GM19328 (cell line): Measurements from ENCODE around the gene ZNF337.
"Not testable (repeated sequence)": the region's sequence is repeated elsewhere in the genome, so short reads cannot be mapped to it uniquely, and the experiment has no call there.

ENCODE experiments used
- ATAC-seq: cut with Tn5 transposase; IDR thresholded peaks from one replicate; pipeline ENCODE4 v1.9.1; 2021; ENCODE audit warnings: mild to moderate bottlenecking, moderate library complexity; ENCODE audit not compliant: unreplicated experiment

ZNF337 gene

DNA sequence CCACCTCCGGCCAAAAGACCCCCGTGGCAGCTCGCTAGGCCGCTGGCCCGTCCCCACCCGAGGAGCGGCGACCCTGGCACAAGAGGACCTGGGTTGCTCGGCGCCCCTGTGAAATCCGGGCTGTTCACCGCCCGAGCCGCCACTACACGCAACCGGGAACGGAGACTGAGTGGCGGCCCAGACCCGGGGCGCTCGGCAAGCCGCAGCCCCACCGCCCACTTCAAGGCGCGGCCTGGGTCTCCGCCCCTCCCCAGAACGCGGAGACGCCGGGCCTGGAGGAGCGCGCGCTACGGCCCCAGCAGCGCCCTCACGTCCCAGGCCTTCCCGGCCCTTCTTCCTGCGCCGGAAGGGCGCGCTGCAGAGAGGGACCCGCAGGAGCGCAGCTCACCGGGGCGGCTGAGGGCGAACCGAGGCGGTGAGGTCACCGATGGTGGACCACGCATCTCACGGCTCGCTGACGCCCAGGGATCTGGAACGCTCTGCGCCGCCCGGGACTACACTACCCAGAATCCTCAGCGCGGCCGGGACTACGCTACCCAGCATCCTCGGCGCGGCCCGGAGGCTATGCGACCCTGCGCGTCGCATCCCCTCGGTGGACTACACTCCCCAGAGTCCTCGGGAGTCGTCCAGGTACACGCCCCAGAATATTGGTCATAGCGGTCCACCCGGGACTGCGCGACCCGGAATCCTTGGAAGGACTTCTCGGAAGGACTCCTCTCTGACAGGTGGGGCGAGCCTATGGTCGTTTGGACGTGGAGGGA is at the start of gene ZNF337:
Gene ZNF337 (minus strand): TSS at position 483 of the 761 bp plus-strand sequence. CDS start 10,436 bp downstream, outside the sequence.
- peak; percentile 96 for ATAC-seq

DNA sequence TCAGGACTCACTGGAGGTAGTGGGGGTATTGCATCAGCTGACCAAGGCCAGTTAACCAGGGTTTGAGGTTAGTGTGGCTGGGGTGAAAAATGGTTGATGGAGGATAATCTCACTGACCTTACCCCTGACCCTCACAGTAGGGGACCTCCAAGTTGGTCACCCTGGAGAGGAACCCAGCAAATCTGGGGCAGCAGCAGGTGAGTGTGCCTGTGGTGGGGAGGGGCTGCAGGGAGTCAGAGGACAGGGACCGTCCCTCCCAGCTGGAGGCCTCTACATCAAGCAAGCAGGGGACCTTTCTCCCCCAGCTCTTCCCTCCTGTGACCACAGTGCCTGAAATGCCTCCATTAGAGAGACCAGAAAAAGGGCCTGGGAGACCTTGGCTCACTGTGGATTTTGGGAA is 49.1 kb upstream of the ZNF337 start:
- no peak for ATAC-seq

DNA sequence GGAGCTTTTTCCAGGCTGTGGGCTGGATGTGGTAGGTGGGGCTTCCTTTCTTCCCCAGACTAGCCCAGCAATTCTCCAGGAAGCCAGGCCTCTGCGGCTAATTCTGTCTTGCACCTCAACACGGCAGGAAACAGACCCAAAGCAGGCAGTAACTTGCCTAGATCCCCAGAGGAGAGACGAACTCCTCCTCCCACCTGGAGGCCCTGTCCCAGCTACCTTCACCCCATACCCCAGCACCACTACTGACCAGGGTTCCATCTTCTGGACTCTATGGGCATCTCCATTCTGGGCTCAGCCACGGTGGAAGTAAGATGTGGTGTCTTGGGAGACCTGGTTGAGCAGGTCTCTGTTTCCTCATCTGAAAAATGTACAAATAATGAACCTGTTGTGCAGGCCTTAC is 48.4 kb upstream of the ZNF337 start:
- ATAC-seq, result no peak

DNA sequence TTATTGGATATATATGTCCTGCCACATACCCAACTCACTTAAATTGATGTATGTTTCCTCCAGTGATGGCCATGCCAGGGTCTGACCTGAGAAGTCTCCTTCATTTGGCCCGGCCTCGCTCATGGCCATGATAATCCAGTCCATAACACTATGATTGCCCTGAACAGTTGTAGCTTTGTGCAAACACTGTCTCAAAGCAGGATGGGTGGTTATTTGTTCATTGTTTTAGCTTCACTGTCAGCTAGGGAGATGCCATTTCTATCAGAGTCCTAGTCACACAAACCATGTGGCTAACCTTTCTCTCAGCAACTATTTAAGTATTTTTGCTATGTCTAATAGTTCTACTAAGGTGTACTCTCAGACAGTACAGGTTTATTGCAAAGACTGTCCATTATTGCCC is 47.6 kb upstream of the ZNF337 start:
- ATAC-seq, result no peak

DNA sequence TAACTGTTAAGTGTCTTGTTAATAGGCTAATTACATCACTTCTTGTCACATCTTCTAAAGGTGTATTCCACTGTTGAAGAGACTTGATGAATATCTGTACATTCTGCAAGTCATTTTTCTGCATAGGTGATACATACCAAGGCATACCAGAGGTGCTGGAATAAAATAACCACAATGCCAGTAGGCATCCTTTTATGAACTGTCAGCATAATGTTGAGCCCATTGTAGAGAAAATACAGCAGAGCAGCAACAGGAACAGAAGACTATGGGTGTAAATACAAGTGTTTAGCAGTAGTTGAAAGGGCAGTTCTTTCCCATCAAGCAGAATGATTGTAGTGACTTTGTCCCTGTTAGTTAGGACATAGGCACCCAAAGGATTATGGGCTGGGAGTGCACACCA is 44.4 kb upstream of the ZNF337 start:
- no peak for ATAC-seq

- ATAC-seq, result no peak
These were observed 43.1 kb upstream of the ZNF337 start for GRCh38 chr20:25739615-25740320.

DNA sequence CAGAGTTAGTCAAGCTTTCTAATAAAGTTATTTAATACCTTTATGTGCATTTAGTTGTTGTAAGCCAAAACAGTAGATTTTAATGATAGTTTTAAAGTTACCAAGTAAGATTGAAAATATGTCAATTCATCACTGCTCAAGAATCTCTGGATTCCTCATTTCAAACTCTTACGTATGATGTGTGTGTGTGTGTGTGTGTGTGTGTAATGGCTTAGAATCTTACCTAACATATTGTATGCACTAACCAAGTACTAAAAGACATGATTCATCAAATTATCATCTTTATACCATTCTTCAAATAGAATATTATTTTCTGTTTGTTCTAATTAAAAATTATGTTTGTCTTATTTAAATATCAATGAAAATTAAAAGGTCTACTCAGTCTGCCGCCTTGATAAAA is 41.5 kb upstream of the ZNF337 start:
- no peak for ATAC-seq

- no peak for ATAC-seq
These were observed 37.2 kb upstream of the ZNF337 start for GRCh38 chr20:25733903-25734302.

DNA sequence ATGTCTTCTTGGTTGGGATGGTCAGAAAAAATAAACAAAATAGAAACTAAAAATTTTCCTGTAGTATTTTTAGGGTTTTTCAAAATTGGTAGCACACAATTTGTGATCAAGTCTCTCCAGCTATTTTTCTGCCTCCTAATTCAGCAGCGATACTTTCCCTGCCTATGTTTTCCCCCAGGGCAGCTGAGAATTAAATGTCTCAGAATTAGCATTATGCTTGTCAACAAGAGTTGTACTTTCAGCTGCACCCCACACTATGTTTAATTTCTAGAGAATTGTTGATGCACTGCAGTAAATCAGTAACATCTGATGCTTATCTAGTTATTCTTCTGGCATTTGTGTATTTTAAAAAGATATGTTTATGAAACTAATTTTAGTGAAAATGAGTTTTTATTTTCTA is 34.2 kb upstream of the ZNF337 start:
- ATAC-seq, result no peak

DNA sequence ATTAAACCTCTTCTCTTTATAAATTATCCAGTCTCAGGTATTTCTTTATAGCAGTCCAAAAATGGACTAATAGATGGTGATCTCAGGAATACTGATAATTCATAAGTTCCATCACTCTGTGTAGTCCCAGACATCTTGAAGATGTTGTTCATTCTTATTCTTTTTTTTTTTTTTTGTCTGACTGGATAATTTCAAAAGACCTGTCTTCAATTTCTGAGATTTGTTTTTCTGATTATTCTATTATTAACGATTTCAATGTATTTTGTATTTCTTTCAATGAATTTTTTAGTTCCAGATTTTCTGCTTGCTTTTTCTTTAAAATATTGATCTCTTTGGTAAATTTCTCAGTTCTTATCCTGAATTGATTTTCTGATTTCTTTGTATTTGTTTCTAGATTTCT is 29.7 kb upstream of the ZNF337 start:
- no peak for ATAC-seq

DNA sequence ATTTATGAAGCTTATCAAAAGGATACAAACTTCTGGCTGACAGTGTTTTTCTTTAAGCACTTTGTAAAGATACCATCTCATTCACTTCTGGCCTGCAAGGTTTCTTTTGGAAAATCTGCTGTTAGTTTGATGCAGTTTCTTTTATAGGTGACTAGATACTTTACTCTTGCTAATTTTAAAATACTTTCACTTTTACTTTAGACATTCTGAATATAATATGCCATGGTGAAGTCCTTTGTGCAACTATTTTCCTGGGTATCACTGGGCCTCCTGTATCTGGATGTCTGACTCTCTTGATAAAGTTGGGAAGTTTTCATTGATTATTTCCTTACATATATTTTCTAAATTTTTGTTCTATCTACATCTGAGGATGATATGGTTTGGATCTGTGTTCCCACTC is 29.0 kb upstream of the ZNF337 start:
- no peak for ATAC-seq

- ATAC-seq, result no peak
These were observed 27.3 kb upstream of the ZNF337 start for GRCh38 chr20:25723975-25724374.

- no peak for ATAC-seq
These were observed 23.6 kb upstream of the ZNF337 start for GRCh38 chr20:25720285-25720684.

DNA sequence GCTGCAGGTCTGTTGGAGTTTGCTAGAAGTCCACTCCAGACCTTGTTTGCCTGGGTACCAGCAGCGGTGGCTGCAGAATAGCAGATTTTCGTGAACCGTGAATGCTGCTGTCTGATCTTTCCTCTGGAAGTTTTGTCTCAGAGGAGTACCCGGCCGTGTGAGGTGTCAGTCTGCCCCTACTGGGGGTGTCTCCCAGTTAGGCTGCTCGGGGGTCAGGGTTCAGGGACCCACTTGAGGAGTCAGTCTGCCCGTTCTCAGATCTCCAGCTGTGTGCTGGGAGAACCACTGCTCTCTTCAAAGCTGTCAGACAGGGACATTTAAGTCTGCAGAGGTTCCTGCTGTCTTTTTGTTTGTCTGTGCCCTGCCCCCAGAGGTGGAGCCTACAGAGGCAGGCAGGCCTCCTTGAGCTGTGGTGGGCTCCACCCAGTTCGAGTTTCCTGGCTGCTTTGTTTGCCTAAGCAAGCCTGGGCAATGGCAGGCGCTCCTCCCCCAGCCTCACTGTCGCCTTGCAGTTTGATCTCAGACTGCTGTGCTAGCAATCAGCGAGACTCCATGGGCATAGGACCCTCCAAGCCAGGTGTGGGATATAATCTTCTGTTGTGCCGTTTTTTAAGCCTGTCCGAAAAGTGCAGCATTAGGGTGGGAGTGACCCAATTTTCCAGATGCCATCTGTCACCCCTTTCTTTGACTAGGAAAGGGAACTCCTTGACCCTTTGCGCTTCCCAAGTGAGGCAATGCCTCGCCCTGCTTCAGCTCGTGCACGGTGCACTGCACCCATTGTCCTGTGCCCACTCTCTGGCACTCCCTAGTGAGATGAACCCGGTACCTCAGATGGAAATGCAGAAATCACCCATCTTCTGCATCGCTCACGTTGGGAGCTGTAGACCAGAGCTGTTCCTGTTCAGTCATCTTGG is 22.5 kb upstream of the ZNF337 start:
- not testable (repeated sequence) for ATAC-seq

DNA sequence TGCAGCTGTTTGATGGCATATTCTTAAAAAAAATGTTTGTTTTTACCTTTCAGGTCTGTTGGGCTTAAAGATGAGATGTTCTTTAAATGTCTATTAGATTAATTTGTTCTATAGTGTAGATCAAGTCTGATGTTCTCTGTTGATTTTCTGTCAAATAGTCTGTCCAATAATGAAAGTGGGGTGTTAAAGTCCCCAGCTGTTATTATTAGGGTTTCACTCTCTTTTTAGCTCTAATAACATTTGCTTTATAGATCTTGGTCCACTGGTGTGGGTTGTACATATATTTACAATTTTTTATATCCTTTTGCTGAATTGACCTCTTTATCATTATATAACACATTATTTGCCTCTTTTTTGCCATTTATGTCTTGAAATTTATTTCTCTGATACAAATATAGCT is 11.0 kb upstream of the ZNF337 start:
- ATAC-seq, result no peak

GRCh38 chr20:25706793-25707192 is 10.1 kb upstream of the ZNF337 start:
- ATAC-seq, result no peak

DNA sequence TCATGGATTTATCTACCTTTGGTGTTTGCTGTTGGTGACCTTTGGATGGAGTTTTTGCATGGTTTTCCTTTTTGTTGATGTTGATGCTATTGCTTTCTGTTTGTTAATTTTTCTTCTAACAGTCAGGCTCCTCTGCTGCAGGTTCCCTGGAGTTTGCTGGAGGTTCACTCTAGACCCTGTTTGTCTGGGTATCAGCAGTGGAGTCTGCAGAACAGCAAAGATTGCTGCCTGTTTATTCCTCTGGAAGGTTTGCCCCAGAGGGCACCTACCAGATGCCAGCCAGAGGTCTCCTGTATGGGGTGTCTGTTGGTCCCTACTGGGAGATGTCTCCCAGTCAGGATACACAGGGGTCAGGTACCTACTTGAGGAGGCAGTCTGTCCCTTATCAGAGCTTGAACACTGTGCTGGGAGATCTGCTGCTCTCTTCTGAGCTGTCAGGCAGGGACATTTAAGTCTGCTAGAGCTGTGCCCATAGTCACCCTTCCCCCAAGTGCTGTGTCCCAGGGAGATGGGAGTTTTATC is 9.2 kb upstream of the ZNF337 start:
- ATAC-seq, result no peak

DNA sequence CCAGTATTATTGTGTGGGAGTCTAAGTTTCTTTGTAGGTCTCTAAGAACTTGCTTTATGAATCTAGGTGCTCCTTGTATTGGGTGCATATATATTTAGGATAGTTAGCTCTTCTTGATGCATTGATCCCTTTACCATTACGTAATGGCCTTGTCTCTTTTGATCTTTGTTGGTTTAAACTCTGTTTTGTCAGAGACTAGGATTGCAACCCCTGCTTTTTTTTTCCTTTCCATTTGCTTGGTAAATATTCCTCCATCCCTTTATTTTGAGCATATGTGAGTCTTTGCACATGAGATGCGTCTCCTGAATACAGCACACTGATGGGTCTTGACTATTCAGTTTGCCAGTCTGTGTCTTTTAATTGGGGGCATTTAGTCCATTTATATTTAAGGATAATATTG is 7.7 kb upstream of the ZNF337 start:
- ATAC-seq, result not testable (repeated sequence)

- ATAC-seq, result not testable (repeated sequence)
These were observed 4.2 kb upstream of the ZNF337 start for GRCh38 chr20:25700835-25701234.

GRCh38 chr20:25699914-25700313 is 3.3 kb upstream of the ZNF337 start:
- ATAC-seq, result no peak

- ATAC-seq, result no peak
These were observed 436 bp upstream of the ZNF337 start for GRCh38 chr20:25697132-25697446.
